Esophagus squamous epithelium (tissue), 5 donors: Measurements from ENCODE around the gene PLOD1. TPM values are rescaled to one million over a fixed set of nuclear protein-coding genes. Genes with fewer than 3 reads are reported as not detected.

Experiments
- DNase-seq: peaks from one replicate; lab custom pipeline; 2025; lab: John Stamatoyannopoulos, UW
- H3K27ac ChIP-seq, 4 donors: fragments of 200-600 bp; sonication (generic); one replicate each; pipeline ENCODE4 v1.5.1; 2016 to 2019; ENCODE audit warnings: mild to moderate bottlenecking in 1 of 4
- H3K27me3 ChIP-seq, 4 donors: fragments of 200-600 bp; sonication (generic); 1 replicate in 3 of 4; 2 replicates in 1 of 4; pipeline versions ENCODE4 v1.5.1 to v1.6.0; 2017 to 2021; ENCODE audit warnings: antibody characterized with exemption in 1 of 4
- H3K36me3 ChIP-seq, 3 donors: fragments of 200-600 bp; sonication (generic); one replicate each; pipeline ENCODE4 v1.5.1; 2016 to 2019
- H3K4me1 ChIP-seq, 3 donors: fragments of 200-600 bp; sonication (generic); one replicate each; pipeline ENCODE4 v1.5.1; 2017 to 2019
- H3K4me3 ChIP-seq, 4 donors: fragments of 200-600 bp; sonication (generic); 1 replicate in 3 of 4; 2 replicates in 1 of 4; pipeline ENCODE4 v1.5.1; 2016 to 2019; ENCODE audit warnings: mild to moderate bottlenecking in 2 of 4, moderate library complexity in 1 of 4
- H3K9me3 ChIP-seq, 3 donors: fragments of 200-600 bp; sonication (generic); one replicate each; pipeline ENCODE4 v1.5.1; 2016 to 2019
- POLR2A ChIP-seq, 4 donors: fragments of 450-650 bp; IDR thresholded peaks; one replicate each; pipeline ENCODE4 v1.6.1; 2017; ENCODE audit warnings: antibody characterized with exemption in 4 of 4, mild to moderate bottlenecking in 4 of 4, moderate library complexity in 3 of 4
- WGBS, 2 donors: methylation state at CpG; one replicate each; pipeline ENCODE4 v1.1.5; 2018; 5-methylcytosine and 5-hydroxymethylcytosine counted together
- intact Hi-C: fragments of 100-400 bp; cut with DNase I; formaldehyde crosslinking; loops from one replicate; pipeline ENCODE4 v1.15.0; 2022
- total RNA-seq, 4 donors: library from RNA; depleted of rRNA; stranded (reverse); fragments of >200 nt; gene quantifications; one replicate each; pipeline ENCODE4 v1.1.0, GENCODE V29; 2016
- TF ChIP-seq, protein P1 (sequence below), 6 experiments: fragments of 450-650 bp in 4 of 6; fragments of 200-600 bp in 2 of 6; sonication (generic) in 2 of 6; IDR thresholded peaks; one replicate each; pipeline ENCODE4 v1.5.1; 2016 to 2019; ENCODE audit warnings: antibody characterized with exemption in 6 of 6, mild to moderate bottlenecking in 4 of 6, moderate library complexity in 4 of 6
- donor health status: DM: yes; HTN: yes; CAD: no.

The PLOD1 gene
- total RNA-seq, 4 donors from 2014 or later, result 29.8 to 38.1 (median 34.3) TPM

GRCh38 chr1:11982010-11982392 lies 47.5 kb downstream of the PLOD1 start:
- TF ChIP-seq, protein P1, sequence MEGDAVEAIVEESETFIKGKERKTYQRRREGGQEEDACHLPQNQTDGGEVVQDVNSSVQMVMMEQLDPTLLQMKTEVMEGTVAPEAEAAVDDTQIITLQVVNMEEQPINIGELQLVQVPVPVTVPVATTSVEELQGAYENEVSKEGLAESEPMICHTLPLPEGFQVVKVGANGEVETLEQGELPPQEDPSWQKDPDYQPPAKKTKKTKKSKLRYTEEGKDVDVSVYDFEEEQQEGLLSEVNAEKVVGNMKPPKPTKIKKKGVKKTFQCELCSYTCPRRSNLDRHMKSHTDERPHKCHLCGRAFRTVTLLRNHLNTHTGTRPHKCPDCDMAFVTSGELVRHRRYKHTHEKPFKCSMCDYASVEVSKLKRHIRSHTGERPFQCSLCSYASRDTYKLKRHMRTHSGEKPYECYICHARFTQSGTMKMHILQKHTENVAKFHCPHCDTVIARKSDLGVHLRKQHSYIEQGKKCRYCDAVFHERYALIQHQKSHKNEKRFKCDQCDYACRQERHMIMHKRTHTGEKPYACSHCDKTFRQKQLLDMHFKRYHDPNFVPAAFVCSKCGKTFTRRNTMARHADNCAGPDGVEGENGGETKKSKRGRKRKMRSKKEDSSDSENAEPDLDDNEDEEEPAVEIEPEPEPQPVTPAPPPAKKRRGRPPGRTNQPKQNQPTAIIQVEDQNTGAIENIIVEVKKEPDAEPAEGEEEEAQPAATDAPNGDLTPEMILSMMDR (IDR thresholded peaks at IDR 0.05), result peak in 4 of 6 experiments; percentile 32 to 55 (median 48)
- TF ChIP-seq POLR2A (IDR thresholded peaks at IDR 0.05), result no peak
- H3K4me3 ChIP-seq, result peak overlapping the region in 3 of 4 donors; percentile 4 to 98 (median 45)
- no peak for DNase-seq
- intact Hi-C loops, result no loop called here
- peak overlapping the region; percentile 93 to 100 (median 97) for H3K27ac ChIP-seq
- WGBS, 2 donors, result 33 to 40% methylated on average over 3 of the region's 3 CpGs
- no peaks in the 10 kb centered on the region for H3K9me3 ChIP-seq
- H3K27me3 ChIP-seq, result no peaks in the 10 kb centered on the region
- H3K36me3 ChIP-seq, result peaks cover 6 to 51% (median 24%) of the 10 kb centered on the region in 3 donors
- peaks cover 29 to 85% (median 52%) of the 10 kb centered on the region in 3 donors for H3K4me1 ChIP-seq

DNA sequence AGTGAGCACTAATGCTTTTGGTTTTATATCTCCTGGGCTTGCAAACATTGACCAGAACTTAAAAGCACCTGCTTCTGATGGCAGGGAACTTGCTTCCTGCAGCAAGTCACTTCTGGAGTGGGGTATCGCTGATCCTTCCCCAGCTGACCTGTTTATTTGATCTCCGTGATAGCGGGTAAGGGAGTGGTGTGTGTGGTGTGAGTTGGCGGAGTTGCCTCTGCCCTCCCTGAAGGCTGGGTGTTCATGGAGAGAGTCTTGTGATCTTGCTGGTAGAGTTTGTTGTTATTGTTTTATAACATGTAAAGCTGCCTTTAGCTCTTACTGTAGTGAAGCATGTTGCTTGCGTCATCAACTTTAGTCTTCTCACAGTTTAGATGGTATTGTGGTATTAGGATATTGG lies 49.6 kb downstream of the PLOD1 start:
- peaks cover 26 to 67% (median 44%) of the 10 kb centered on the region in 3 donors for H3K4me1 ChIP-seq

GRCh38 chr1:11984576-11984975 lies 50.1 kb downstream of the PLOD1 start:
- Histone ChIP-seq H3K4me1 (peaks cover 21 to 63% (median 39%) of the 10 kb centered on the region in 3 donors), H3K9me3 (no peaks in the 10 kb centered on the region), H3K4me3 (no peak overlapping the region), H3K27ac (peak overlapping the region in 1 of 4 donors; percentile 29), H3K36me3 (peaks cover 6 to 77% (median 38%) of the 10 kb centered on the region in 3 donors), H3K27me3 (no peaks in the 10 kb centered on the region)
- WGBS, 2 donors, result 81 to 85% methylated on average over 5 to 6 of the region's 6 CpGs
- intact Hi-C loops, result no loop called here
- TF ChIP-seq, protein P1 (IDR thresholded peaks at IDR 0.05), result no peak
- no peak for TF ChIP-seq POLR2A (IDR thresholded peaks at IDR 0.05)
- no peak for DNase-seq

More for the DNA sequence above, 49.6 kb downstream of the PLOD1 start:
- Histone ChIP-seq H3K9me3 (no peaks in the 10 kb centered on the region), H3K27ac (no peak overlapping the region), H3K4me3 (no peak overlapping the region), H3K27me3 (no peaks in the 10 kb centered on the region), H3K36me3 (peaks cover 6 to 72% (median 33%) of the 10 kb centered on the region in 3 donors)
- DNase-seq, result no peak
- WGBS, 2 donors, result 61 to 82% methylated on average over 5 of the region's 5 CpGs
- TF ChIP-seq POLR2A (IDR thresholded peaks at IDR 0.05), result no peak
- TF ChIP-seq, protein P1 (IDR thresholded peaks at IDR 0.05), result no peak
- intact Hi-C loops, result no loop called here

- H3K4me1 ChIP-seq, result peaks cover 20 to 65% (median 40%) of the 10 kb centered on the region in 3 donors
- TF ChIP-seq, protein P1 (IDR thresholded peaks at IDR 0.05), result no peak
- no peak for TF ChIP-seq POLR2A (IDR thresholded peaks at IDR 0.05)
- 87 to 92% methylated on average over 3 of the region's 3 CpGs for WGBS, 2 donors
- no peaks in the 10 kb centered on the region for H3K9me3 ChIP-seq
- no peak overlapping the region for H3K4me3 ChIP-seq
- H3K27ac ChIP-seq, result peak overlapping the region in 1 of 4 donors; percentile 29
- intact Hi-C loops, result no loop called here
- no peaks in the 10 kb centered on the region for H3K27me3 ChIP-seq
- DNase-seq, result no peak
- H3K36me3 ChIP-seq, result peaks cover 11 to 83% (median 44%) of the 10 kb centered on the region in 3 donors
Measured at GRCh38 chr1:11985171-11985570, 50.7 kb downstream of the PLOD1 start.

DNA sequence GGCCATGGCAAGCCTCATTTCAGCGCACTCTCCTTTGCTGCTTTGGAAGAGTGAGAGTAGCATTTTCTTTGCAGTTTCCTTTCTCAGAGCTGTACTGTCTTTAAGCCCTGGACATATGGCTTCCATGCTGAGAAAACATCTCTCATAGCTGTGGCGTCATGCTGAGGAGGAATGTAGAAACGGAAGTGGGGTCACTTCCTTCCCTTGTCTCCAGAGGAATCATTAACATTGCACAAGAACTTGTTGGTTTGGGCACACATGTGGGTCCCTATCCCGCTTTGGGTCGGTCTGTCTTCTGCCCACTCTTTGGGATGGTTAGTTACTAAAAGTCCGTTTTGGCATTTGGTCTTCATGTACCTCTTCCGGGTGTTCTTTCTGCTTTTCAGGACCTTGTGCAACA lies 51.3 kb downstream of the PLOD1 start:
- no peak for TF ChIP-seq POLR2A (IDR thresholded peaks at IDR 0.05)
- TF ChIP-seq, protein P1 (IDR thresholded peaks at IDR 0.05), result no peak
- Histone ChIP-seq H3K4me3 (no peak overlapping the region), H3K4me1 (peaks cover 20 to 69% (median 39%) of the 10 kb centered on the region in 3 donors), H3K9me3 (no peaks in the 10 kb centered on the region), H3K36me3 (peaks cover 16 to 90% (median 50%) of the 10 kb centered on the region in 3 donors), H3K27ac (peak overlapping the region in 2 of 4 donors; percentile 7 to 62), H3K27me3 (no peaks in the 10 kb centered on the region)
- WGBS, 2 donors, result 67 to 72% methylated on average over 6 to 7 of the region's 7 CpGs
- intact Hi-C loops, result no loop called here
- no peak for DNase-seq
